Neural progenitor cell (in vitro differentiated cells): ENCODE data around the gene RAD54L2. TPM values are rescaled to one million over a fixed set of nuclear protein-coding genes. Genes with fewer than 3 reads are reported as not detected.
"Not testable (repeated sequence)": the region's sequence is repeated elsewhere in the genome, so short reads cannot be mapped to it uniquely, and the experiment has no call there.

Experiments
- DNase-seq: peaks from one replicate; pipeline ENCODE4 v3.0.0-alpha.2; 2016; ENCODE audit warnings: low spot score
- H2AFZ ChIP-seq: fragments of 200-600 bp; sonication (generic); replicated peaks from 2 replicates; pipeline ENCODE4 v1.6.1; 2016; ENCODE audit warnings: antibody characterized with exemption
- H3F3A ChIP-seq: fragments of 200-600 bp; sonication (generic); 2 replicates; pipeline ENCODE4 v1.6.1; 2016; ENCODE audit warnings: antibody characterized with exemption, low read depth
- H3K27ac ChIP-seq: fragments of 200-600 bp; sonication (generic); 2 replicates; pipeline ENCODE4 v1.5.1; 2016; ENCODE audit warnings: mild to moderate bottlenecking
- H3K27me3 ChIP-seq: fragments of 200-600 bp; sonication (generic); 2 replicates; pipeline ENCODE4 v1.6.1; 2016; ENCODE audit warnings: mild to moderate bottlenecking, moderate library complexity
- H3K36me3 ChIP-seq: fragments of 200-600 bp; sonication (generic); 2 replicates; pipeline ENCODE4 v1.5.1; 2016
- H3K4me1 ChIP-seq: fragments of 200-600 bp; sonication (generic); 2 replicates; pipeline ENCODE4 v1.6.1; 2016; ENCODE audit warnings: mixed run types
- H3K4me2 ChIP-seq: fragments of 200-600 bp; sonication (generic); 2 replicates; pipeline ENCODE4 v1.6.1; 2016
- H3K4me3 ChIP-seq: fragments of 200-600 bp; sonication (generic); 2 replicates; pipeline ENCODE4 v1.5.1; 2016
- H3K79me2 ChIP-seq: fragments of 200-600 bp; sonication (generic); 2 replicates; pipeline ENCODE4 v1.6.1; 2016; ENCODE audit warnings: low read depth
- H3K9ac ChIP-seq: fragments of 200-600 bp; sonication (generic); 2 replicates; pipeline ENCODE4 v1.6.1; 2016
- H3K9me3 ChIP-seq: fragments of 200-600 bp; sonication (generic); 2 replicates; pipeline ENCODE4 v1.5.1; 2016; ENCODE audit warnings: low read depth
- H4K20me1 ChIP-seq: fragments of 200-600 bp; sonication (generic); 2 replicates; pipeline ENCODE4 v1.6.1; 2016; ENCODE audit warnings: low read depth
- H3K27ac Mint-ChIP-seq: 3 replicates; pipeline ENCODE4 v1.8.0; 2021; ENCODE audit warnings: mixed read lengths
- H3K27me3 Mint-ChIP-seq: 2 replicates; pipeline ENCODE4 v1.8.0; 2022; ENCODE audit warnings: low read depth, mild to moderate bottlenecking, inconsistent platforms, moderate library complexity, mixed read lengths; ENCODE audit not compliant: insufficient read depth
- H3K36me3 Mint-ChIP-seq: 3 replicates; pipeline ENCODE4 v1.8.0; 2021; ENCODE audit warnings: mixed read lengths
- H3K4me1 Mint-ChIP-seq: 3 replicates; pipeline ENCODE4 v1.8.0; 2021; ENCODE audit warnings: mixed read lengths
- H3K4me3 Mint-ChIP-seq: 3 replicates; pipeline ENCODE4 v1.8.0; 2021; ENCODE audit warnings: mild to moderate bottlenecking, moderate library complexity, mixed read lengths
- H3K9me3 Mint-ChIP-seq: 3 replicates; pipeline ENCODE4 v1.8.0; 2020; ENCODE audit warnings: mixed read lengths
- EZH2 ChIP-seq: fragments of 200-600 bp; sonication (generic); IDR thresholded peaks from 2 replicates; pipeline ENCODE4 v1.6.1; 2017; ENCODE audit warnings: antibody characterized with exemption, mild to moderate bottlenecking, moderate library complexity
- EZH2phosphoT487 ChIP-seq: fragments of 200-600 bp; sonication (generic); IDR thresholded peaks from 2 replicates; pipeline ENCODE4 v1.6.1; 2017; ENCODE audit warnings: antibody characterized with exemption
- total RNA-seq: library from RNA; depleted of rRNA; stranded (reverse); fragments of >200 nt; gene quantifications from 2 replicates; pipeline ENCODE4 v1.2.3, GENCODE V29; 2015; ENCODE audit warnings: low replicate concordance
- TF ChIP-seq, protein P1 (sequence below): fragments of 200-600 bp; sonication (generic); IDR thresholded peaks from 2 replicates; pipeline ENCODE4 v1.5.1; 2017; ENCODE audit warnings: antibody characterized with exemption, mild to moderate bottlenecking

The RAD54L2 gene
- total RNA-seq, 1 donor from 2014 or later = 30.5 TPM

DNA sequence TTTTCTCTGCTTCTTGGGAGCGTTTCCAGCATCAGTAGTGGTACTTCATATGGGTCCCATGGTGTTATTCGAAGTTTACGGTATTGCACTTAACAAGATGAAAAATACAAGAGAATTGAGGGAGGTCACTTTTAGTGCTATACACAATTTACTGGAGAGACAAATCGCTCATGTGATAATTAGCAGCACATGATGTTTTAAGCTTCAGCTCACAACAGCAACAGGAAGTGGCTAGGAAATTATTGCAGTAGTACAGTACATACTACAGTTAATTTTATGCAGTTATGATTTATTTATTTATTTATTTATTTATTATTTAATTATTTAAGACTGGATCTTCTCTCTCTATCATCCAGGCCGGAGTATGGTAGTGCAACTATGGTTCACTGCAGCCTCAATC lies 24.3 kb upstream of the RAD54L2 start:
- no peak overlapping the region for H3K4me3 Mint-ChIP-seq
- Histone ChIP-seq H3K9ac (no peak overlapping the region), H3K79me2 (no peaks in the 10 kb centered on the region), H4K20me1 (no peaks in the 10 kb centered on the region), H3K9me3 (no peaks in the 10 kb centered on the region), H3K27ac (no peak overlapping the region), H3K4me3 (no peak overlapping the region), H3K36me3 (no peaks in the 10 kb centered on the region), H3F3A (no peaks in the 10 kb centered on the region), H3K4me2 (no peak overlapping the region), H3K4me1 (no peaks in the 10 kb centered on the region), H3K27me3 (no peaks in the 10 kb centered on the region), H2AFZ (no peak overlapping the region)
- H3K4me1 Mint-ChIP-seq = no peaks in the 10 kb centered on the region
- H3K27ac Mint-ChIP-seq = no peak overlapping the region
- no peak for DNase-seq
- no peaks in the 10 kb centered on the region for H3K9me3 Mint-ChIP-seq
- H3K36me3 Mint-ChIP-seq = no peaks in the 10 kb centered on the region
- no peaks in the 10 kb centered on the region for H3K27me3 Mint-ChIP-seq
- TF ChIP-seq EZH2phosphoT487 = no peak
- TF ChIP-seq EZH2 = no peak
- TF ChIP-seq, protein P1, sequence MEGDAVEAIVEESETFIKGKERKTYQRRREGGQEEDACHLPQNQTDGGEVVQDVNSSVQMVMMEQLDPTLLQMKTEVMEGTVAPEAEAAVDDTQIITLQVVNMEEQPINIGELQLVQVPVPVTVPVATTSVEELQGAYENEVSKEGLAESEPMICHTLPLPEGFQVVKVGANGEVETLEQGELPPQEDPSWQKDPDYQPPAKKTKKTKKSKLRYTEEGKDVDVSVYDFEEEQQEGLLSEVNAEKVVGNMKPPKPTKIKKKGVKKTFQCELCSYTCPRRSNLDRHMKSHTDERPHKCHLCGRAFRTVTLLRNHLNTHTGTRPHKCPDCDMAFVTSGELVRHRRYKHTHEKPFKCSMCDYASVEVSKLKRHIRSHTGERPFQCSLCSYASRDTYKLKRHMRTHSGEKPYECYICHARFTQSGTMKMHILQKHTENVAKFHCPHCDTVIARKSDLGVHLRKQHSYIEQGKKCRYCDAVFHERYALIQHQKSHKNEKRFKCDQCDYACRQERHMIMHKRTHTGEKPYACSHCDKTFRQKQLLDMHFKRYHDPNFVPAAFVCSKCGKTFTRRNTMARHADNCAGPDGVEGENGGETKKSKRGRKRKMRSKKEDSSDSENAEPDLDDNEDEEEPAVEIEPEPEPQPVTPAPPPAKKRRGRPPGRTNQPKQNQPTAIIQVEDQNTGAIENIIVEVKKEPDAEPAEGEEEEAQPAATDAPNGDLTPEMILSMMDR = no peak

DNA sequence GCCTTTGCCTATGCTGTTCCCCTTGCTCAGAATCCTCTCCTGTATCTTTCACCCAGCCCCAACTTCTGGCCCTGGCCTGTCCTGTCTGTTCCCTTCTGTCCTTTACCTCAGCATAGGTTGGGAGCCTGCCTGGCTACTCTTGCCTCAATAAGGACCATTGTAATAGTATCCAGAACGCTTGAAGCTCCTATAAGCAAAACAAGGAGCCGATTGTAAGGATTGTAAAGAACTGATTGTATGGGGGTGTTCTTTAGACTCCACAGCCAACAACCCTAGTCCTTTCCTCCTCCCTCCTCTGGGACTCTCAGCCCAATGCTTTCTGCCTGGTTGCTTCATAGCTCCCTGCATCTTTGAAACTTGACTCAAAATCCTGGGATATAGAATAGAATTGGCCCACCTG lies 18.7 kb upstream of the RAD54L2 start:
- Histone ChIP-seq H4K20me1 (no peaks in the 10 kb centered on the region), H3K27ac (no peak overlapping the region), H3F3A (no peaks in the 10 kb centered on the region), H3K4me2 (no peak overlapping the region), H3K79me2 (no peaks in the 10 kb centered on the region), H3K36me3 (no peaks in the 10 kb centered on the region), H3K9me3 (no peaks in the 10 kb centered on the region), H2AFZ (peak overlapping the region; percentile 10), H3K9ac (no peak overlapping the region), H3K4me1 (no peaks in the 10 kb centered on the region), H3K4me3 (no peak overlapping the region), H3K27me3 (no peaks in the 10 kb centered on the region)
- H3K27me3 Mint-ChIP-seq = no peaks in the 10 kb centered on the region
- no peaks in the 10 kb centered on the region for H3K36me3 Mint-ChIP-seq
- H3K4me3 Mint-ChIP-seq = no peak overlapping the region
- TF ChIP-seq EZH2phosphoT487 (no peak), EZH2 (no peak)
- TF ChIP-seq, protein P1 = no peak
- H3K4me1 Mint-ChIP-seq = no peaks in the 10 kb centered on the region
- no peak for DNase-seq
- H3K9me3 Mint-ChIP-seq = no peaks in the 10 kb centered on the region
- H3K27ac Mint-ChIP-seq = no peak overlapping the region

DNA sequence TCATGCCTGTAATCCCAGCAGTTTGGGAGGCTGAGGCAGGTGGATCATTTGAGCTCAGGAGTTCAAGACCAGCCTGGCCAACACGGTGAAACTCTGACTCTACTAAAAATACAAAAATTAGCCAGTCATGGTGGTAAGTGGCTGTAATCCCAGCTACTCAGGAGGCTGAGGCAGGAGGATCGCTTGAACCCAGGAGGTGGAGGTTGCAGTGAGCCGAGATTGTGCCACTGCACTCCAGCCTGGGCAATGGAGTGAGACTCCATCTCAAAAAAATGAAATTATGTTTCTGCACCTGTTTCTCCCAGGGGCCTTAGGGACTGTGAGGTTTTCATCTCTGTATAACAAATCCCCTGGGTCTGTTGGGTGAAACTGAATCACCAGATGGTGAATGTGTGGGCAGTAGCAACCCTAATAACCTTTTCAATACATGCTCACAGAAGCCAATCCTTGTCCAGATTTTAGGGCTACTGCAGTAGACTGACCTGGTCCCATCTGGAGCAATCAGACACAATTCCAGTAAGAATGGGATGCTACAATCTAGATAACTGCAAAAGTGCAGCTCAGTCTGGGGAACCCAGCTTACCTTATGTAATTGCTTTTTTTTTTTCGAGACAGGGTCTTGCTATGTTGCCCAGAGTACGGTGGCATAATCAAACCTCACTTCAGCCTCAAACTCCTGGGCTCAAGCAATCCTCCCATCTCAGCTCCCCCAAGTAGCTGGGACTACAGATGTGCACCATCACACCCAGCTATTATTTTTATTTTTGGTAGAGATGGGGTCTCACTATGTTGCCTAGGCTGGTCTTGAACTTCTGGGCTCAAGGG lies 17.4 kb upstream of the RAD54L2 start:
- not testable (repeated sequence) for H3K36me3 Mint-ChIP-seq, H3K4me1 ChIP-seq, DNase-seq, H3K4me3 ChIP-seq, H3K9me3 ChIP-seq, H3K79me2 ChIP-seq, H3K27me3 Mint-ChIP-seq, H4K20me1 ChIP-seq, H2AFZ ChIP-seq, H3K36me3 ChIP-seq, H3F3A ChIP-seq, H3K4me3 Mint-ChIP-seq, H3K9me3 Mint-ChIP-seq, H3K9ac ChIP-seq, H3K4me1 Mint-ChIP-seq, H3K4me2 ChIP-seq, H3K27ac Mint-ChIP-seq, H3K27ac ChIP-seq, H3K27me3 ChIP-seq

DNA sequence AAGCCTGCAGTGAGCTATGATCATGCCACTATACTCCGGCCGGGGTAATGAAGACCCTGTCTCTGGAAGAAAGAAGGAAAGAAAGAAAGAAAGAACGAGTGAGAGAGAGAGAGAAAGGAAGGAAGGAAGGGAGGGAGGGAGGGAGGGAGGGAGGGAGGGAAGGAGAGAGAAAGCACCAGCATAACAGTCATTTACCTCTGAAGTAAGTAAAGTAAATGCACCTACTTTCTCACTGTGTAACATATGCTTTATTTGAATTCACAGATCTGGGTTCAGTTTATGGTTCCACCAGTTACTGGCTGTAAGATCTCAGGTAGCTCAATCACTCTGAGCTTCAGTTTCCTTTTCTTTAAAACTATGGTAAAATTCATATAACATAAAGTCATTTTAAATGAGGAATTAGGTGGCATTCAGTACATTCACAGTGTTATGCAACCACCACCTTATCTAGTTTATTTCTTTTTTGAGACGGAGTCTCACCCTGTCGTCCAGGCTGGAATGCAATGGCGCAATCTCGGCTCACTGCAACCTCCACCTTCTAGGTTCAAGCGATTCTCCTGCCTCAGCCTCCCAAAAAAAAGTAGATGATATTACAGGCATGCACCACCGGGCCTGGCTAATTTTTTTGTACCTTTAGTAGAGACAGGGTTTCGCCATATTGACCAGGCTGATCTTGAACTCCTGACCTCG lies 16.1 kb upstream of the RAD54L2 start:
- H3K27ac Mint-ChIP-seq = no peak overlapping the region

DNA sequence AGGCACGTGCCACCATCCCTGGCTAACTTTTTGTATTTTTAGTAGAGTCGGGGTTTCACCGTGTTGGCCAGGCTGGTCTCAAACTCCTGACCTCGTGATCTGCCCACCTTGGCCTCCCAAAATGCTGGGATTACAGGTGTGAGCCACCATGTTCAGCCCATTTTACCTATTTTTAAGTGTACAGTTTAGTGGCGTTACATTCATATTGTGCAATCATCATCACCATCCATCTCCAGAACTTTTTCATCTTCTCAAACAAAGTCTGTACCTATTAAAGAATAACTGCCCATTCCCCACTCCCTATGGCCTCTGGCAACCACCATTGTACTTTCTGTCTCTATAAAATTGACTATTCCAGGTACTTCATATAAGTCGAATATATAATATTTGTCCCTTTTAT lies 13.6 kb upstream of the RAD54L2 start:
- H3K27me3 Mint-ChIP-seq, H3K4me3 Mint-ChIP-seq: not testable (repeated sequence)

More for the DNA sequence above, 16.1 kb upstream of the RAD54L2 start:
- Histone ChIP-seq H3K27me3 (no peaks in the 10 kb centered on the region), H2AFZ (no peak overlapping the region), H3K4me3 (no peak overlapping the region), H3K79me2 (no peaks in the 10 kb centered on the region), H3F3A (no peaks in the 10 kb centered on the region), H3K27ac (no peak overlapping the region), H3K4me1 (no peaks in the 10 kb centered on the region), H3K9ac (no peak overlapping the region), H3K9me3 (no peaks in the 10 kb centered on the region), H4K20me1 (no peaks in the 10 kb centered on the region), H3K36me3 (no peaks in the 10 kb centered on the region), H3K4me2 (no peak overlapping the region)
- TF ChIP-seq EZH2phosphoT487 = no peak
- no peak for TF ChIP-seq EZH2
- TF ChIP-seq, protein P1 = no peak
- H3K27me3 Mint-ChIP-seq = no peaks in the 10 kb centered on the region
- no peaks in the 10 kb centered on the region for H3K9me3 Mint-ChIP-seq
- no peak for DNase-seq
- H3K4me3 Mint-ChIP-seq = no peak overlapping the region
- H3K4me1 Mint-ChIP-seq = no peaks in the 10 kb centered on the region
- no peaks in the 10 kb centered on the region for H3K36me3 Mint-ChIP-seq

More for the DNA sequence above, 13.6 kb upstream of the RAD54L2 start:
- not testable (repeated sequence) for H3K27me3 ChIP-seq, H3K79me2 ChIP-seq, H3K9me3 ChIP-seq, H3K9ac ChIP-seq, H3F3A ChIP-seq, H3K27ac Mint-ChIP-seq, H2AFZ ChIP-seq, DNase-seq, H3K4me1 Mint-ChIP-seq, H3K4me3 ChIP-seq, H3K36me3 Mint-ChIP-seq, H3K9me3 Mint-ChIP-seq, H3K4me1 ChIP-seq, H3K36me3 ChIP-seq, H4K20me1 ChIP-seq, H3K4me2 ChIP-seq, H3K27ac ChIP-seq
